Measurements from ENCODE around the gene PRDX2.
A peak's percentile ranks its signal among the peaks of the same experiment; 100 is the strongest.
"Not testable (repeated sequence)": the region's sequence is repeated elsewhere in the genome, so short reads cannot be mapped to it uniquely, and the experiment has no call there.

The PRDX2 gene

GRCh38 chr19:12825254-12826131, 23.9 kb upstream of the PRDX2 start:
- DNase-seq (ENCODE audit: low read depth in 2 of 2) = no peak

GRCh38 chr19:12821761-12822160, 20.2 kb upstream of the PRDX2 start:
- no peak for DNase-seq (ENCODE audit: low read depth in 2 of 2)

GRCh38 chr19:12817810-12818209, 16.2 kb upstream of the PRDX2 start:
- not testable (repeated sequence) for DNase-seq (ENCODE audit: low read depth in 2 of 2)

- not testable (repeated sequence) for DNase-seq (ENCODE audit: low read depth in 2 of 2)
These were observed 15.6 kb upstream of the PRDX2 start for GRCh38 chr19:12817188-12817587.

- no peak for DNase-seq (ENCODE audit: low read depth in 2 of 2)
These were observed 13.5 kb upstream of the PRDX2 start for GRCh38 chr19:12815088-12815487.

GRCh38 chr19:12806242-12807081, 4.9 kb upstream of the PRDX2 start, which contains the start of gene RNASEH2A:
Gene RNASEH2A, plus strand, starts transcription at chr19:12806584. Its CDS starts 90 bp downstream, at chr19:12806674.
- peak; percentile 63 to 68 for DNase-seq (ENCODE audit: low read depth in 2 of 2)

GRCh38 chr19:12804051-12804450, 2.5 kb upstream of the PRDX2 start:
- DNase-seq (ENCODE audit: low read depth in 2 of 2) = no peak

GRCh38 chr19:12802267-12803106, 887 bp upstream of the PRDX2 start:
- DNase-seq (ENCODE audit: low read depth in 2 of 2) = no peak

- no peak for DNase-seq (ENCODE audit: low read depth in 2 of 2)
These were observed 606 bp downstream of the PRDX2 start for GRCh38 chr19:12800923-12801465.

GRCh38 chr19:12800466-12800770, 1.2 kb downstream of the PRDX2 start:
- no peak for DNase-seq (ENCODE audit: low read depth in 2 of 2)

- no peak for DNase-seq (ENCODE audit: low read depth in 2 of 2)
These were observed 1.7 kb downstream of the PRDX2 start for GRCh38 chr19:12799742-12800465.

GRCh38 chr19:12797607-12798006, 4.0 kb downstream of the PRDX2 start:
- DNase-seq (ENCODE audit: low read depth in 2 of 2) = not testable (repeated sequence)

GRCh38 chr19:12797141-12797587, 4.4 kb downstream of the PRDX2 start:
- DNase-seq (ENCODE audit: low read depth in 2 of 2) = no peak

- DNase-seq (ENCODE audit: low read depth in 2 of 2) = peak in 1 of 2 donors; percentile 56
These were observed 5.2 kb downstream of the PRDX2 start for GRCh38 chr19:12796146-12797071.

GRCh38 chr19:12794971-12795381, 6.6 kb downstream of the PRDX2 start:
- no peak for DNase-seq (ENCODE audit: low read depth in 2 of 2)

- DNase-seq (ENCODE audit: low read depth in 2 of 2) = no peak
These were observed 7.2 kb downstream of the PRDX2 start for GRCh38 chr19:12794196-12794941.

GRCh38 chr19:12793290-12794195, 8.1 kb downstream of the PRDX2 start:
- peak; percentile 92 for DNase-seq (ENCODE audit: low read depth in 2 of 2)

- no peak for DNase-seq (ENCODE audit: low read depth in 2 of 2)
These were observed 8.7 kb downstream of the PRDX2 start for GRCh38 chr19:12792853-12793289.
